ENCODE measurements around the gene SNAP29. TPM values are rescaled to one million over a fixed set of nuclear protein-coding genes. Genes with fewer than 3 reads are reported as not detected.
"Not testable (repeated sequence)": the region's sequence is repeated elsewhere in the genome, so short reads cannot be mapped to it uniquely, and the experiment has no call there.

The SNAP29 gene
- total RNA-seq, 1 donor from 2014 or later = 24.6 TPM

- intact Hi-C loops (cut with micrococcal nuclease) = loop anchor here (1.0 to 10.0 kb wide), 4 partner anchors 44 to 414 kb away; partner anchors contain the start of genes LZTR1 and MED15
- Mint-ChIP-seq H3K27me3 (ENCODE audit: insufficient read depth) (peaks cover 3% of the 10 kb centered on the region), H3K9me3 (no peaks in the 10 kb centered on the region), H3K4me3 (peak overlapping the region; percentile 99), H3K27ac (peak overlapping the region; percentile 88), H3K4me1 (ENCODE audit: low read depth) (peaks cover 38% of the 10 kb centered on the region), H3K36me3 (ENCODE audit: low read depth) (peaks cover 16% of the 10 kb centered on the region)
- DNase-seq (ENCODE audit: low spot score) = no peak
Measured at GRCh38 chr22:20918663-20919218, 59.9 kb downstream of the SNAP29 start.

- peaks cover 38% of the 10 kb centered on the region for H3K4me1 Mint-ChIP-seq (ENCODE audit: low read depth)
- H3K27me3 Mint-ChIP-seq (ENCODE audit: insufficient read depth) = no peaks in the 10 kb centered on the region
- intact Hi-C loops (cut with micrococcal nuclease) = loop anchor here (1.0 to 10.0 kb wide), 4 partner anchors 8 to 415 kb away; partner anchors contain the start of genes LZTR1 and MED15
- H3K4me3 Mint-ChIP-seq = peak overlapping the region; percentile 99
- peak overlapping the region; percentile 40 for H3K27ac Mint-ChIP-seq
- peaks cover 16% of the 10 kb centered on the region for H3K36me3 Mint-ChIP-seq (ENCODE audit: low read depth)
- no peaks in the 10 kb centered on the region for H3K9me3 Mint-ChIP-seq
- DNase-seq (ENCODE audit: low spot score) = no peak
Measured at GRCh38 chr22:20919718-20920117, 60.9 kb downstream of the SNAP29 start.

DNA sequence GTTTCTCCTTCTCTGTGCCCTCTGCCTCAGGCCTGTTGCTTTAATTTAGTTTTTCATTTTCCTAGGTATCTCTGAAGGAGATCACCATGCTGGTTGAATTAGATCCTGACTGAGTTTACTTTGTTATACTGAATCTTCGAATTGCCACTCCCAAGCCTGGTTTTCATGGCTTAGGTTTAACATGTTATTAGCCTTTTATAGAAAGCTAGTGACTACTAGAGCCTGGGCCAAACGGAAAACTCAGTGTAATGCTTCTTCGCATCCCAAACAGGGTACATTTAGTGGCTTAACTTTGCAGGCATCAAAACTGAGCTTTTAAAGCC, 62.0 kb downstream of the SNAP29 start:
- H3K27ac Mint-ChIP-seq = peak overlapping the region; percentile 37
- no peaks in the 10 kb centered on the region for H3K27me3 Mint-ChIP-seq (ENCODE audit: insufficient read depth)
- no peaks in the 10 kb centered on the region for H3K9me3 Mint-ChIP-seq
- H3K4me3 Mint-ChIP-seq = peak overlapping the region; percentile 99
- DNase-seq (ENCODE audit: low spot score) = no peak
- peaks cover 19% of the 10 kb centered on the region for H3K36me3 Mint-ChIP-seq (ENCODE audit: low read depth)
- peaks cover 43% of the 10 kb centered on the region for H3K4me1 Mint-ChIP-seq (ENCODE audit: low read depth)
- intact Hi-C loops (cut with micrococcal nuclease) = loop anchor here (1.0 kb wide), 1 partner anchor 10 kb away; no protein-coding TSS in a partner anchor

DNA sequence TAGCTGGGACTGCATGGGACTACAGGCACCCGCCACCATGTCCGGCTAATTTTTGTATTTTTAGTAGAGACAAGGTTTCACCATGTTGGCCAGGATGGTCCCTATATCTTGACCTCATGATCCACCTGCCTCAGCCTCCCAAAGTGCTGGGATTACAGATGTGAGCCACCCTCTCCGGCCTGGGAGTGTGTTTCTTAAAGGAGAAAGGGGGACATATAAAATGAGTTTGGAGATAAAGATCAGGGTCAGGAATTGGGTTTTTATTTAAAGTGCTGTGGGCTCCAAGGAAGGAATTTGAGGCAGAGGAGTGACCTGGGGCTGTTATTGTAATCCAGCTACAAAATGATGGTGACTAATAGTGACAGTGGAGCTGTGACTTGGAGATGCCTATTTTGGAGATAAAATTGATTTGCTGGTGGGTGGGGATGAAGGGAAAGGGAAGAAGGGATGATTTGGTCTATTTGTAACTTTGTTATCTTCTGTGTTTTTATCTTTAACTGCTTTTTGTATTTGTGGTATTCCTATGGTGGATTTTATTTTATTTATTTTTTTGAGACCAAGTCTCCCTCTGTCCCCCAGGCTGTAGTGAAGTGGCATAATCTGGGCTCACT, 63.4 kb downstream of the SNAP29 start:
- H3K36me3 Mint-ChIP-seq (ENCODE audit: low read depth) = peaks cover 23% of the 10 kb centered on the region
- DNase-seq (ENCODE audit: low spot score) = no peak
- intact Hi-C loops (cut with micrococcal nuclease) = no loop called here
- H3K9me3 Mint-ChIP-seq = no peaks in the 10 kb centered on the region
- H3K27ac Mint-ChIP-seq = peak overlapping the region; percentile 21
- H3K4me1 Mint-ChIP-seq (ENCODE audit: low read depth) = peaks cover 42% of the 10 kb centered on the region
- H3K4me3 Mint-ChIP-seq = peak overlapping the region; percentile 9
- no peaks in the 10 kb centered on the region for H3K27me3 Mint-ChIP-seq (ENCODE audit: insufficient read depth)

DNA sequence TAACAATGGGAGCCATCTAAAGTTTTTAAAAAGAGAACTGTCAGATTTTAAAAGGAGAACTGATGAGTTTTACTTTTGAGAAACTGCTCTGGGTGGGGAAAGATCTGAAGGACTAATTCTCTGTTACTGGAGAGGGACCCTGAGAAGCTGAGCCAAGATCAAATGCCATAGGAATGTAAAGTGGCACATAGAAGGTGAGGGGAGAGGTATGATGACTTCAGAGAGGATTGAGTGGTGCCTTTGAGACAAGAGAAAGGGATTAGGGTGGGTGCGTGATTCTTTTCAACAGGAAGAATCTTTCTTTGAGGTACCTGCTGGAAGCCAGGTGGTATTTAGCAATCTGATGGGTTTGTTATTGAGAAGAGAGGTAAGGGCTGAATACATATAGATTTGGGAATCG, 67.4 kb downstream of the SNAP29 start:
- H3K9me3 Mint-ChIP-seq = no peaks in the 10 kb centered on the region
- H3K27me3 Mint-ChIP-seq (ENCODE audit: insufficient read depth) = no peaks in the 10 kb centered on the region
- H3K36me3 Mint-ChIP-seq (ENCODE audit: low read depth) = peaks cover 18% of the 10 kb centered on the region
- no peak overlapping the region for H3K27ac Mint-ChIP-seq
- no peak overlapping the region for H3K4me3 Mint-ChIP-seq
- no peak for DNase-seq (ENCODE audit: low spot score)
- H3K4me1 Mint-ChIP-seq (ENCODE audit: low read depth) = peaks cover 33% of the 10 kb centered on the region
- intact Hi-C loops (cut with micrococcal nuclease) = no loop called here

GRCh38 chr22:20927940-20928572, 69.2 kb downstream of the SNAP29 start:
- Mint-ChIP-seq H3K9me3 (no peaks in the 10 kb centered on the region), H3K4me1 (ENCODE audit: low read depth) (peaks cover 33% of the 10 kb centered on the region), H3K4me3 (no peak overlapping the region), H3K27me3 (ENCODE audit: insufficient read depth) (no peaks in the 10 kb centered on the region), H3K36me3 (ENCODE audit: low read depth) (peaks cover 14% of the 10 kb centered on the region), H3K27ac (no peak overlapping the region)
- DNase-seq (ENCODE audit: low spot score) = no peak
- intact Hi-C loops (cut with micrococcal nuclease) = no loop called here

- no peak overlapping the region for H3K27ac Mint-ChIP-seq
Measured at GRCh38 chr22:20928573-20928967, 69.8 kb downstream of the SNAP29 start.

DNA sequence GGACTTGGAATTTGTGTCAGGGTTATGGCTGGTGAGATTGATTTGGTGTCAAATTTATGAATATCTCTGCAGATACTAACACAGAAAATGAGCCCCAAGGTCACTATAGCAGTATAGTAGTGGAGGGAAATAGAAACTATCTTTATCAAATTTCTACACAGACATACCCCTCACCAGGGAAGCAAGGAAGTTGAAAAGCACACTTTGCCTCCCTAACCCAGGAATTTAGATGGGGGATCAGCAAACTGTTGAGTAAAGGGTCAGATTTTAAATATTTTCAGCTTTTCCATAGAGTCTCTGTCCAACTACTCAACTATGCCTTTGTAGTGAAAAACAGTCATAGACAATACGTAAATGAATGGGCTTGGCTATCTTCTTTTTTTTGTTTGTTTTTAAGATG, 71.2 kb downstream of the SNAP29 start:
- intact Hi-C loops (cut with micrococcal nuclease) = no loop called here
- DNase-seq (ENCODE audit: low spot score) = no peak
- no peak overlapping the region for H3K27ac Mint-ChIP-seq
- no peaks in the 10 kb centered on the region for H3K27me3 Mint-ChIP-seq (ENCODE audit: insufficient read depth)
- H3K4me3 Mint-ChIP-seq = no peak overlapping the region
- peaks cover 25% of the 10 kb centered on the region for H3K36me3 Mint-ChIP-seq (ENCODE audit: low read depth)
- H3K4me1 Mint-ChIP-seq (ENCODE audit: low read depth) = peaks cover 38% of the 10 kb centered on the region
- H3K9me3 Mint-ChIP-seq = no peaks in the 10 kb centered on the region

More at GRCh38 chr22:20928573-20928967, 69.8 kb downstream of the SNAP29 start:
- no peaks in the 10 kb centered on the region for H3K9me3 Mint-ChIP-seq
- H3K36me3 Mint-ChIP-seq (ENCODE audit: low read depth) = peaks cover 15% of the 10 kb centered on the region
- no peak for DNase-seq (ENCODE audit: low spot score)
- intact Hi-C loops (cut with micrococcal nuclease) = no loop called here
- H3K4me3 Mint-ChIP-seq = no peak overlapping the region
- no peaks in the 10 kb centered on the region for H3K27me3 Mint-ChIP-seq (ENCODE audit: insufficient read depth)
- H3K4me1 Mint-ChIP-seq (ENCODE audit: low read depth) = peaks cover 33% of the 10 kb centered on the region

DNA sequence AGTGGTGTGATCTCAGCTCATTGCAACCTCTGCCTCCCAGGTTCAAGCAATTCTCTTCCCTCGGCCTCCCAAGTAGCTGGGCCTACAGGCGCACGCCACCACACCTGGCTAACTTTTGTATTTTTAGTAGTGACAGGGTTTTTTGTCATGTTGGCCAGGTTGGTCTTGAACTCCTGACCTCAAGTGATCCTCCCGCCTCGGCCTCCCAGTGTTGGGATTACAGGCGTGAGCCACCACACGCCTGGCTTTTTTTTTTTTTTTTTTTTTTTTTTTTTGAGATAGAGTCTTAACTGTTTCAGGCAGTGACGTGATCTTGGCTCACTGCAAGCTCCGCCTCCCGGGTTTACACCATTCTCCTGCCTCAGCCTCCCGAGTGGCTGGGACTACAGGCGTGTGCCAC, 71.6 kb downstream of the SNAP29 start:
- DNase-seq (ENCODE audit: low spot score); H3K27me3 Mint-ChIP-seq (ENCODE audit: insufficient read depth); H3K4me3 Mint-ChIP-seq; H3K9me3 Mint-ChIP-seq; H3K27ac Mint-ChIP-seq; intact Hi-C loops (cut with micrococcal nuclease): not testable (repeated sequence)
- peaks cover 36% of the 10 kb centered on the region for H3K4me1 Mint-ChIP-seq (ENCODE audit: low read depth)
- H3K36me3 Mint-ChIP-seq (ENCODE audit: low read depth) = peaks cover 24% of the 10 kb centered on the region

DNA sequence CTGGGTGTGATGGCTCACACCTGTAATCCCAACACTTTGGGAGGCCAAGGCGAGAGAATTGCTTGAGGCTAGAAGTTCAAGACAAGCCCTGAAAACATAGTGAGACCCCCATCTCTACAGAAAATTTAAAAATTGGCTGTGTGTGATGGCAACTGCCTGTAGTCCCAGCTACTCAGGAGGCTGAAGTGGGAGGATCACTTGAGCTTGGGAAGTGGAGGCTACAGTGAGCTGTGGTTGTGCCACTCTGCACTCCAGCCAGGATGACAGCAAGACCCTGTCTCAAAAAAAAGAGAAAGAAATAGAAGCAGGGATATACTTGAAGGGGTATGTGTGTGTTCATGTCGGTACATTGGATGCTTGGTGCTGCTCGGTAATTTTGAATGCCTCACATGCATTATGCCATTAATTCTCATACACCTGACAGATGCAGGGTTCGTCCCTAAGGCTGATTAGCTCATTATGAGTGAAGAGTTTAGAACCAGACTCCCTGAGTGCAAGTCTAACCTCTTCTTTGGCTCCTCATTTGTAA, 72.4 kb downstream of the SNAP29 start:
- DNase-seq (ENCODE audit: low spot score) = no peak
- H3K4me1 Mint-ChIP-seq (ENCODE audit: low read depth) = peaks cover 34% of the 10 kb centered on the region
- no peaks in the 10 kb centered on the region for H3K9me3 Mint-ChIP-seq
- peaks cover 26% of the 10 kb centered on the region for H3K36me3 Mint-ChIP-seq (ENCODE audit: low read depth)
- intact Hi-C loops (cut with micrococcal nuclease) = no loop called here
- no peak overlapping the region for H3K27ac Mint-ChIP-seq
- no peak overlapping the region for H3K4me3 Mint-ChIP-seq
- no peaks in the 10 kb centered on the region for H3K27me3 Mint-ChIP-seq (ENCODE audit: insufficient read depth)

GRCh38 chr22:20933910-20934309, 75.1 kb downstream of the SNAP29 start:
- DNase-seq (ENCODE audit: low spot score) = no peak
- Mint-ChIP-seq H3K4me1 (ENCODE audit: low read depth) (peaks cover 57% of the 10 kb centered on the region), H3K36me3 (ENCODE audit: low read depth) (peaks cover 32% of the 10 kb centered on the region), H3K4me3 (no peak overlapping the region), H3K27me3 (ENCODE audit: insufficient read depth) (no peaks in the 10 kb centered on the region), H3K9me3 (no peaks in the 10 kb centered on the region), H3K27ac (no peak overlapping the region)
- intact Hi-C loops (cut with micrococcal nuclease) = no loop called here

DNA sequence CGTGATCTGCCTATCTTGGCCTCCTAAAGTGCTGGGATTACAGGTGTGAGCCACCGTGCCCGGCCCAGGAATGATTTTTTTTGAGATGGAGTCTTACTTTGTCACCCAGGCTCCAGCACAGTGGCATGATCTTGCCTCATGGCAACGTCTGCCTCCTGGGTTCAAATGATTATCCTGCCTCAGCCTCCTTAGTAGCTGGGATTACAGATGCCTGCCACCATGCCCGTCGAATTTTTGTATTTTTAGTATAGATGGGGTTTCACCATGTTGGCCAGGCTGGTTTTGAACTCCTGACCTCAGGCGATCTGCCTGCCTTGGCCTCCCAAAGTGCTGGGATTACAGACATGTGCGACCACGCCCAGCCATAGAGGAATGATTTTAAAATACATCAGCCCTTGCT, 76.2 kb downstream of the SNAP29 start:
- H3K9me3 Mint-ChIP-seq; H3K27me3 Mint-ChIP-seq (ENCODE audit: insufficient read depth); DNase-seq (ENCODE audit: low spot score); H3K27ac Mint-ChIP-seq; H3K4me3 Mint-ChIP-seq; intact Hi-C loops (cut with micrococcal nuclease): not testable (repeated sequence)
- peaks cover 52% of the 10 kb centered on the region for H3K4me1 Mint-ChIP-seq (ENCODE audit: low read depth)
- H3K36me3 Mint-ChIP-seq (ENCODE audit: low read depth) = peaks cover 27% of the 10 kb centered on the region
